IPS-18c (cell line): ENCODE data around the gene ZBTB8A.

Source experiments
- H3K4me3 ChIP-seq: 2 replicates; pipeline ENCODE4 v1.7.0; 2013; ENCODE audit warnings: low read depth, mild to moderate bottlenecking, low read length, moderate library complexity; ENCODE audit not compliant: insufficient read depth
- H3K9me3 ChIP-seq: one replicate; pipeline ENCODE4 v1.6.1; 2013; ENCODE audit warnings: mild to moderate bottlenecking, low read length, moderate library complexity; ENCODE audit not compliant: control insufficient read depth, insufficient read depth

The ZBTB8A gene

DNA sequence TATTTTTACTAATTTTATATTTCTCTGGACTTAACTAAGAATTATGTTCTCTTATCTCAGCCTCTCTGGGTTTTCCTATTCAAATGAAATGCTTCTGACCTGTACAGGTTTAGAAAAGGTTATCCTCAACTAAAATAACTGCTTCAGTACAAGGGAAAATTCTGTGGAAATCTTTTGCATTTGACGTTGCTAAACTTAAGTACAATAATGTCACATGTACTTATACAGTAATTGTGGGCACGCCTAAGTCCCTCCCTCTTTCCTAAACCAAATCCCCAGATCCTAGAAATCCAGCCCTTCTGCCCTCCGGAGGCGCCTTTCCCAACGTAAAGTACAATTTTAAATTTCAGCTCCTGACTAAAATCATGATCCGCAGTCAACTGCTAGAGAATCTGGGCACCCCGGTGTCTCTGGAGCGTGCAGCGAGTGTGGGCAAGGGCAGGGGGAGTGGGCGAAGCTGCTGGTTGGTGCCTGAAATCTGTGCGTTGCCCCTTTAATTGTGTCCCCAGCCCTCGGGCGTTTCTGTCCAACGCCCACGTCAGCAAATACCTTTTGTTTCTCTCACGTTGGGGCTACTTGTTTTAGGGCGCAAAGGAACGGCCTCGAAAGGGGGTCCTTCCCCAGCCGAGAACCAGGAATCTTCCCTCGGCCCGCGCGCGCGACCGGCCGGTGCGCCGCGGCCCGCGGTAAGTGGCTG lies at the start of gene ZBTB8A:
TSS of gene ZBTB8A (plus strand) at position 541 of the 697 bp plus-strand sequence. CDS start 53,505 bp downstream, outside the sequence.
- H3K9me3 ChIP-seq: no peaks in the 10 kb centered on the region
- H3K4me3 ChIP-seq: peak within 1 kb of the TSS; percentile 63

GRCh38 chr1:32489774-32490454 lies 49.3 kb upstream of the ZBTB8A start:
- no peaks in the 10 kb centered on the region for H3K9me3 ChIP-seq
- no peak overlapping the region for H3K4me3 ChIP-seq

DNA sequence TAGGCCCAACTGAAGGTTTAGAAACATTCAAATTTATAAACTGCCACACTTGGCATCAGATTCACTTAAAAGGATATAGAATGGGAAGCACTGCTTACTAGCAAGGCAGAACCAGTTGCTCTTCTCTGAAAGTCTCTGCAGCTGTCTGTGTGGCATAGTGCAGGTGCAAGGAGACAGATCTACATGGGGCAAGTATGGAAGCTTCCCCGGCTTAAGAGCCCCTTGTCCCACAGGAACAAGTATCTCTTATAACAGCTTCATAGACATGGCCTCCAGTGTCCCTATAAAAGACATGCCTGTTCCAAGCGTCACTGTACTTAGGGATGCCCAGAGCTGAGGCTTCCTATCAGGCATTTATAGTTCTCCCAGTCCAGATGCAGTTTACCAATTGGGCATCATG lies 47.8 kb upstream of the ZBTB8A start:
- H3K9me3 ChIP-seq: no peaks in the 10 kb centered on the region

GRCh38 chr1:32494196-32494595 lies 45.0 kb upstream of the ZBTB8A start:
- Histone ChIP-seq H3K9me3 (no peaks in the 10 kb centered on the region), H3K4me3 (no peak overlapping the region)

More for the DNA sequence above, 47.8 kb upstream of the ZBTB8A start:
- H3K4me3 ChIP-seq: no peak overlapping the region

DNA sequence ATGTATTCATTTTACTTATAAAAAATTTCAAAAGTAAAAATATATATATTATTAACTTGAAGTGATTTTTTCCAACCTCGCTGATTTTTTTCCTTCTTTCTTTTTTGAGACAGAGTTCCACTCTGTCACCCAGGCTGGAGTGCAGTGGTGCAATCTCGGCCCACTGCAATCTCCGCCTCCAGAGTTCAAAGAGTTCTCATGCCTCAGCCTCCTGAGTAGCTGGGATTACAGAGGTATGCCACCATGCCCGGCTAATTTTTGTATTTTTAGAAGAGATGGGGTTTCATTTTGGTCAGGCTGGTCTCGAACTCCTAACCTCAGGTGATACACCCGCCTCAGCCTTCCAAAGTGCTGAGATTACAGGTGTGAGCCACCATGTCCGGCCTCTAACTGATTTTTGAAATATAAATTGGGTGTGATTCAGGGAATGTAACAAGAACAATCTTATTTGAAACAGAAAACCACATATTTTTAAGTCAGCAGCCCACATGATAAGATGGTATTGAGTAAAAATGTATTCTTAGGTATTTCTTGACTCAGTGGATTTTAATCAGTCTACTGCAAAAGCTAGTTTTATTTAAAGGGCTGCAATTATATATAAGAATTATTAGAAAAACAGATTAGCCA lies 44.4 kb upstream of the ZBTB8A start:
- H3K9me3 ChIP-seq: no peaks in the 10 kb centered on the region
- H3K4me3 ChIP-seq: no peak overlapping the region

DNA sequence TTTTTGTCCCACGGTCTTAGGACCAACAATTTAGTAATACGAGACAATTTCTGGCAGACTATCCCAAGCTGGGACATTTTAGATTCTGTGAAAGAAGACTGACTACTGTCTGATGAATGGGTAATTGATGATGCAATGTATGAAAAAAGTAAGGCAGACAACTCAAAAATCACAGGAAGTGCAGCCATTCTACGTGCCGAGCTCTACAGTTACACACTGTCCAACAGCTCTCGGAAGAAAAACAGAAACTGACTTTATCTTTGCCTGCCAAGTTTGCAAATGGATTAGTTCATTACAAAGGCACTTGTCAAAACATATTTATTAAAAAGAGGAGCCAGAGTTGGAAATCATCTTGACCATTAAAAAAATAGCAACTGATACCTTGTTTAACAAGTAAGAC lies 43.1 kb upstream of the ZBTB8A start:
- no peaks in the 10 kb centered on the region for H3K9me3 ChIP-seq
- H3K4me3 ChIP-seq: no peak overlapping the region

DNA sequence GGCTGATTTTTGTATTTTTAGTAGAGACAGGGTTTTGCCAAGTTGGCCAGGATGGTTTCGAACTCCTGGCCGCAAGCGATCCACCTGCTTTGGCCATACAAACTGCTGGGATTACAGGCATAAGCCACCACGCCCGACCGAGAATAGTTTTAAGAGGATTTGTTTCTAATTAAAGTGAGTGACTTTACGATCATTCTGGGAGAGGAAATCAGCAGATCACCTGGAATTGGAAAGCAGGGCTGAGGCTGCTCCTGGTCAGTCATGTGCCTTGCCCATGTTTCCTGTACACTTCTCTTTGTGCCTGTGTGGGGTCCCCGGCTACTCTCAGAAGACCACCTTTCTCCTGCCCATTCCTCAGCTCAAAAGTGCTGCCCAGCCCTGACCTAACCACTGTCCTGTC lies 40.5 kb upstream of the ZBTB8A start:
- Histone ChIP-seq H3K9me3 (no peaks in the 10 kb centered on the region), H3K4me3 (no peak overlapping the region)

GRCh38 chr1:32500387-32501209 lies 38.6 kb upstream of the ZBTB8A start:
- peak overlapping the region; percentile 65 for H3K4me3 ChIP-seq
- no peaks in the 10 kb centered on the region for H3K9me3 ChIP-seq

GRCh38 chr1:32501865-32502264 lies 37.4 kb upstream of the ZBTB8A start:
- H3K9me3 ChIP-seq: no peaks in the 10 kb centered on the region
- H3K4me3 ChIP-seq: no peak overlapping the region

DNA sequence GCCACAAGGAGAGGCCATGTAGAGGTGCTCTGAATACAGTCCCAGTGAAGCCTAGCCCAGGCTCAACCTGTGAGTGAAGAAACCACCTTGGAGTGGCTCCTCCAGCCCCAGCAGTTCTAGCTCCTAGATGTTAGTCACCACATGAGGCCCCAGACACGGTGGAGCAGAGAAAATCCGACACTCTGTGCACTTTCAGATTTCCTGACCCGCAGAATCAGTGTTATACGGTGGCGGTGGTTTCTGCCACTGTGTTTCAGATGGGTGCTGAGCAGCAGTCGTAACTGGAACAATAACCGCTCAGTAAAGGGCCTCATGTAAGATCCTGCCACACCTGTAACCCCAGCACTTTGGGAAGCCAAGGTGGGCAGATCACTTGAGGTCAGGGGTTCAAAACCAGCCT lies 36.1 kb upstream of the ZBTB8A start:
- Histone ChIP-seq H3K4me3 (no peak overlapping the region), H3K9me3 (no peaks in the 10 kb centered on the region)

DNA sequence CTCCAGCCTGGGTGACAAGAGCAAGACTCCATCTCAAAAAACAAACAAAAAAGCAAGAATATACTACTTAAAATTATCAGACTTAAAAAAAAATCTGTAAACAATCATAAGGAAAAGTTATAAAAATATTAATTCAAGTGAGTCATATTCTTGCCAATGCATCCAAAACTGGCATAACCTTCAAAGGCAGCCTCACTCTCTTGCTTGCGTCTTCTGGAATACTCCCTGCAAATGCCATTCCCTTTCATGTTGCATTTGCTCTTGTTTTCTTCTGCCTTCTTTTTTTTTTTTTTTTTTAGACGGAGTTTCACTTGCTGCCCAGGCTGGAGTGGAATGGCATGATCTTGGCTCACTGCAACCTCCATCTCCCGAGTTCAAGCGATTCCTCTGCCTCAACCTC lies 32.2 kb upstream of the ZBTB8A start:
- H3K4me3 ChIP-seq: no peak overlapping the region

DNA sequence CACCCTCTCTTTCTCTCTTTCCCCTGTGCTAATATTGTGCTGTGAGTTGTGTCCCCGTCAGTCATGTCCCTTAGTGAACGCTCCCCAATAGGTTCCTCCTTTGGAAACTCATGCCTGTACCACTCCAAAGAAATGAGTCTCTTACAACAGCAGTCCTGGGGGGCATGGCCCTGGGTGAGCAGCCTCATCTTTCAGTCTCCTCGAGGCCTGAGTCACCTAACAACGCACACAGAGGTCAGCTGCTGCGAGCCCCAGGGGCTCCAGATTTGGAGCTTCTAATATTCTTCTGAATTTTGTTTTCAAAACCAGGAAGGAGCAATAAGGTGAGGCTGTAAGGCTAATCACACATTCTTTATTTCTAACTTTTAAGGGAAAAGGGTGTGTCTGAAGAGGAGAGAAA lies 30.5 kb upstream of the ZBTB8A start:
- Histone ChIP-seq H3K9me3 (no peaks in the 10 kb centered on the region), H3K4me3 (no peak overlapping the region)

More for the DNA sequence above, 32.2 kb upstream of the ZBTB8A start:
- no peaks in the 10 kb centered on the region for H3K9me3 ChIP-seq

DNA sequence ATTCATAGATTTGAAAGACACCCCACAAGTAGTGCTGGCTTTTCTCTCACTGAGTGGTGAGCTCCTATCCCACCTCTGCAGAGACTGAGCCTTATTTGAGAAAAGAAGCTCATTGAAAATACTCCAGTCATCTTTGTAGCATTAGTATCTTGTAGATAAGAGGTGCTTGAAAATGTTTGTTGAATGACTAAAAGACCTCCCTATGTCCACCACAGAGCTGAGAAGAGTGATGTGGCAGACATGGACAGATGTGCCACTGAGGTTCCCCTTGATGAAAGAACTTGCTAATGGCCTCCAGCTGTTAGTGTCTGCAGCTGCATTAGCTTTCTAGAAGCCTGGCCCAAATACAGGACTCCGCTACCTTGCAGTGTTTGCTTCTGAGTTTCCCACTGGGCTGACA lies 29.3 kb upstream of the ZBTB8A start:
- Histone ChIP-seq H3K9me3 (no peaks in the 10 kb centered on the region), H3K4me3 (no peak overlapping the region)

DNA sequence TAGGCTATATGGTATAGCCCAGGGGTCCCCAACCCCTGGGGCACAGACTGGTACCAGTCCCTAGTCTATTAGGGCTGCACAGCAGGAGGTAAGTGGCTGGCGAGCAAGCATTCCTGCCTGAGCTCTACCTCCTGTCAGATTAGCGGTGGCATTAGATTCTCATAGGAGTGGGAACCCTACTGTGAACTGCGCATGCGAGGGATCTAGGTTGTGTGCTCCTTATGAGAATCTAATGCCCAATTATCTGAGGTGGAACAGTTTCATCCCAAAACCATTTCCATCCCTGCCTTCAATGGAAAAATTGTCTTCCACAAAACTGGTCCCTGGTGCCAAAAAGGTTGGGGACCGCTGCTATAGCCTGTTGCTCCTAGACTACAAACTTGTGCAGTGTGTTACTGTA lies 22.8 kb upstream of the ZBTB8A start:
- Histone ChIP-seq H3K4me3 (no peak overlapping the region), H3K9me3 (no peaks in the 10 kb centered on the region)

- H3K9me3 ChIP-seq: no peaks in the 10 kb centered on the region
- no peak overlapping the region for H3K4me3 ChIP-seq
Measured at GRCh38 chr1:32518976-32519375, 20.3 kb upstream of the ZBTB8A start.

DNA sequence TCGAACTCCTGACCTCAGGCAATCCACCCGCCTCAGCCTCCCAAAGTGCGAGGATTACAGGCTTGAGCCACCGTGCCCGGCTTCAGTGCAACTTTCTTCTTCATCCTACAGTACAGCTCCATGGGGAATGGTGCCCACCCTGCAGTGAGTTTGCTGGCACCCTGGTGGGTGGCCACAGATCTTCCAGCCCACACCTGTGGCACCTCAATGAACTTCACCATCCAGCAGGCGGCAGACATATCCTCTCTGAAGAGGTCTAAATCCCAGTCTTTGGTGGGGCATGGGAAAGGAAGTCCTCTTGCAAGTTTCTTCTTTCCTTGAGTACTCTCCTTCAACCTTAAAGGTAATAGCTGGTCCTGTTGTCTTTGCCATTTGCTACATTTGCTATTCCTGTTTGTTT lies 18.1 kb upstream of the ZBTB8A start:
- Histone ChIP-seq H3K4me3 (no peak overlapping the region; the same call in 1 of the 2 replicates), H3K9me3 (no peaks in the 10 kb centered on the region)

- Histone ChIP-seq H3K9me3 (no peaks in the 10 kb centered on the region), H3K4me3 (no peak overlapping the region)
Measured at GRCh38 chr1:32525053-32525452, 14.2 kb upstream of the ZBTB8A start.
